CD14-positive monocyte (primary cell): ENCODE data around the gene C4orf33. TPM values are rescaled to one million over a fixed set of nuclear protein-coding genes. Genes with fewer than 3 reads are reported as not detected.

Experiments
- DNase-seq, 3 donors: peaks; one replicate each; pipeline ENCODE4 v3.0.0-alpha.2; 2011 to 2022
- H2AFZ ChIP-seq: 2 replicates; pipeline ENCODE4 v1.6.0; 2012; ENCODE audit warnings: mild to moderate bottlenecking, low read depth, low read length, inconsistent platforms; ENCODE audit not compliant: insufficient read depth, poor library complexity, severe bottlenecking
- H3K27ac ChIP-seq, 2 donors: 1 replicate in 1 of 2; 2 replicates in 1 of 2; pipeline ENCODE4 v1.5.1; 2012 to 2013; ENCODE audit warnings: low read length in 2 of 2, control low read depth in 1 of 2, inconsistent platforms in 1 of 2, low read depth in 1 of 2, mild to moderate bottlenecking in 1 of 2
- H3K27me3 ChIP-seq, 2 donors: one replicate each; pipeline versions ENCODE4 v1.6.0 to v1.6.1; 2011 to 2013; ENCODE audit warnings: low read length in 2 of 2; ENCODE audit not compliant: control insufficient read depth in 2 of 2, insufficient read depth in 2 of 2
- H3K36me3 ChIP-seq, 2 donors: replicated peaks in 1 of 2; 1 replicate in 1 of 2; 2 replicates in 1 of 2; pipeline versions ENCODE4 v1.5.1 to v1.6.1; 2012 to 2013; ENCODE audit warnings: low read length in 2 of 2, control low read depth in 1 of 2, inconsistent platforms in 1 of 2, mild to moderate bottlenecking in 1 of 2; ENCODE audit not compliant: insufficient read depth in 2 of 2, control insufficient read depth in 1 of 2
- H3K4me1 ChIP-seq, 2 donors: 1 replicate in 1 of 2; 2 replicates in 1 of 2; pipeline versions ENCODE4 v1.5.1 to v1.6.1; 2012 to 2013; ENCODE audit warnings: low read length in 2 of 2, control low read depth in 1 of 2, inconsistent platforms in 1 of 2, mild to moderate bottlenecking in 1 of 2, moderate library complexity in 1 of 2; ENCODE audit not compliant: insufficient read depth in 2 of 2, control insufficient read depth in 1 of 2
- H3K4me2 ChIP-seq: replicated peaks from 2 replicates; pipeline ENCODE3; 2012; ENCODE audit warnings: low read length, moderate library complexity, mild to moderate bottlenecking; ENCODE audit not compliant: poor library complexity, severe bottlenecking; ENCODE audit errors: extremely low read depth
- H3K4me3 ChIP-seq, 3 experiments: fragments of 200-600 bp in 1 of 3; sonication (generic) in 1 of 3; replicated peaks in 1 of 3; 1 replicate in 2 of 3; 2 replicates in 1 of 3; pipeline ENCODE4 v1.5.1; 2011 to 2013; ENCODE audit warnings: low read length in 3 of 3, mild to moderate bottlenecking in 3 of 3, control low read depth in 2 of 3, low read depth in 2 of 3, inconsistent platforms in 1 of 3, moderate library complexity in 1 of 3
- H3K79me2 ChIP-seq: 2 replicates; pipeline ENCODE4 v1.6.0; 2012; ENCODE audit warnings: mild to moderate bottlenecking, control low read depth, inconsistent platforms, low read length, moderate library complexity; ENCODE audit not compliant: insufficient read depth
- H3K9ac ChIP-seq: 2 replicates; pipeline ENCODE4 v1.6.0; 2017; ENCODE audit warnings: low read length, mild to moderate bottlenecking; ENCODE audit not compliant: insufficient read depth, poor library complexity, severe bottlenecking
- H3K9me3 ChIP-seq, 2 donors: replicated peaks in 1 of 2; 1 replicate in 1 of 2; 2 replicates in 1 of 2; pipeline versions ENCODE4 v1.5.1 to v1.6.1; 2012 to 2013; ENCODE audit warnings: low read length in 2 of 2, control low read depth in 1 of 2; ENCODE audit not compliant: control insufficient read depth in 1 of 2, insufficient read depth in 1 of 2
- H4K20me1 ChIP-seq: 2 replicates; pipeline ENCODE4 v1.6.0; 2012; ENCODE audit warnings: mild to moderate bottlenecking, low read length, control low read depth, moderate library complexity; ENCODE audit not compliant: insufficient read depth
- H3K27ac Mint-ChIP-seq, 7 donors: one replicate each; pipeline ENCODE4 v1.8.0; 2020; ENCODE audit warnings: mild to moderate bottlenecking in 7 of 7, mixed read lengths in 7 of 7, moderate library complexity in 6 of 7, inconsistent platforms in 2 of 7
- H3K27me3 Mint-ChIP-seq, 3 donors: one replicate each; pipeline ENCODE4 v1.8.0; 2021 to 2022; ENCODE audit warnings: low read depth in 3 of 3, mild to moderate bottlenecking in 3 of 3, mixed read lengths in 3 of 3, moderate library complexity in 3 of 3, inconsistent platforms in 1 of 3
- H3K36me3 Mint-ChIP-seq, 2 donors: one replicate each; pipeline ENCODE4 v1.8.0; 2020; ENCODE audit warnings: mixed read lengths in 2 of 2, inconsistent platforms in 1 of 2, mild to moderate bottlenecking in 1 of 2
- H3K4me1 Mint-ChIP-seq: one replicate; pipeline ENCODE4 v1.8.0; 2020; ENCODE audit warnings: mild to moderate bottlenecking, mixed read lengths
- H3K4me3 Mint-ChIP-seq, 2 donors: one replicate each; pipeline ENCODE4 v1.8.0; 2020; ENCODE audit warnings: mild to moderate bottlenecking in 2 of 2, mixed read lengths in 2 of 2, moderate library complexity in 1 of 2
- H3K9me3 Mint-ChIP-seq, 7 donors: one replicate each; pipeline ENCODE4 v1.8.0; 2020 to 2022; ENCODE audit warnings: mixed read lengths in 7 of 7, mild to moderate bottlenecking in 6 of 7, moderate library complexity in 6 of 7, inconsistent platforms in 2 of 7
- WGBS: methylation state at CpG from one replicate; pipeline ENCODE4 v1.1.5; 2013; ENCODE audit warnings: missing lambda C conversion rate; ENCODE audit not compliant: insufficient coverage; 5-methylcytosine and 5-hydroxymethylcytosine counted together
- intact Hi-C, 2 donors: fragments of 100-400 bp; cut with micrococcal nuclease; formaldehyde crosslinking; loops; one replicate each; pipeline versions ENCODE4 v1.15.0 to v1.15.1; 2023
- polyA plus RNA-seq, 3 donors: library from polyadenylated mRNA; depleted of rRNA in 1 of 3; unstranded in 2 of 3; stranded (reverse) in 1 of 3; fragments of 300-500 nt in 2 of 3; fragments of >200 nt in 1 of 3; fragmentation: Illumina TruSeq in 2 of 3; gene quantifications; 1 replicate in 2 of 3; 2 replicates in 1 of 3; pipeline ENCODE4 v1.2.3, GENCODE V29; 2012 to 2021
- TF ChIP-seq, protein P1 (sequence below): fragments of 200-600 bp; IDR thresholded peaks from one replicate; pipeline ENCODE4 v1.8.0; 2022; ENCODE audit warnings: antibody characterized with exemption, mild to moderate bottlenecking

The C4orf33 gene
- polyA plus RNA-seq, 3 donors: 16.6 to 33.0 (median 28.2) TPM

GRCh38 chr4:129136433-129136832 lies 40.5 kb downstream of the C4orf33 start:
- Mint-ChIP-seq H3K27me3 (no peaks in the 10 kb centered on the region), H3K27ac (no peak overlapping the region), H3K36me3 (no peaks in the 10 kb centered on the region), H3K4me3 (no peak overlapping the region), H3K4me1 (no peaks in the 10 kb centered on the region), H3K9me3 (peaks cover 4 to 20% (median 13%) of the 10 kb centered on the region in 7 donors)
- Histone ChIP-seq H2AFZ (no peak overlapping the region), H3K9me3 (peaks cover 9 to 25% of the 10 kb centered on the region in 2 donors), H4K20me1 (no peaks in the 10 kb centered on the region), H3K36me3 (no peaks in the 10 kb centered on the region), H3K4me3 (no peak overlapping the region), H3K4me1 (no peaks in the 10 kb centered on the region), H3K27me3 (no peaks in the 10 kb centered on the region), H3K79me2 (no peaks in the 10 kb centered on the region), H3K27ac (no peak overlapping the region), H3K4me2 (no peak overlapping the region), H3K9ac (no peak overlapping the region)
- intact Hi-C loops: no loop called here
- TF ChIP-seq, protein P1, sequence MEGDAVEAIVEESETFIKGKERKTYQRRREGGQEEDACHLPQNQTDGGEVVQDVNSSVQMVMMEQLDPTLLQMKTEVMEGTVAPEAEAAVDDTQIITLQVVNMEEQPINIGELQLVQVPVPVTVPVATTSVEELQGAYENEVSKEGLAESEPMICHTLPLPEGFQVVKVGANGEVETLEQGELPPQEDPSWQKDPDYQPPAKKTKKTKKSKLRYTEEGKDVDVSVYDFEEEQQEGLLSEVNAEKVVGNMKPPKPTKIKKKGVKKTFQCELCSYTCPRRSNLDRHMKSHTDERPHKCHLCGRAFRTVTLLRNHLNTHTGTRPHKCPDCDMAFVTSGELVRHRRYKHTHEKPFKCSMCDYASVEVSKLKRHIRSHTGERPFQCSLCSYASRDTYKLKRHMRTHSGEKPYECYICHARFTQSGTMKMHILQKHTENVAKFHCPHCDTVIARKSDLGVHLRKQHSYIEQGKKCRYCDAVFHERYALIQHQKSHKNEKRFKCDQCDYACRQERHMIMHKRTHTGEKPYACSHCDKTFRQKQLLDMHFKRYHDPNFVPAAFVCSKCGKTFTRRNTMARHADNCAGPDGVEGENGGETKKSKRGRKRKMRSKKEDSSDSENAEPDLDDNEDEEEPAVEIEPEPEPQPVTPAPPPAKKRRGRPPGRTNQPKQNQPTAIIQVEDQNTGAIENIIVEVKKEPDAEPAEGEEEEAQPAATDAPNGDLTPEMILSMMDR: no peak
- 100% methylated on average over 4 of the region's 8 CpGs for WGBS
- DNase-seq: no peak

DNA sequence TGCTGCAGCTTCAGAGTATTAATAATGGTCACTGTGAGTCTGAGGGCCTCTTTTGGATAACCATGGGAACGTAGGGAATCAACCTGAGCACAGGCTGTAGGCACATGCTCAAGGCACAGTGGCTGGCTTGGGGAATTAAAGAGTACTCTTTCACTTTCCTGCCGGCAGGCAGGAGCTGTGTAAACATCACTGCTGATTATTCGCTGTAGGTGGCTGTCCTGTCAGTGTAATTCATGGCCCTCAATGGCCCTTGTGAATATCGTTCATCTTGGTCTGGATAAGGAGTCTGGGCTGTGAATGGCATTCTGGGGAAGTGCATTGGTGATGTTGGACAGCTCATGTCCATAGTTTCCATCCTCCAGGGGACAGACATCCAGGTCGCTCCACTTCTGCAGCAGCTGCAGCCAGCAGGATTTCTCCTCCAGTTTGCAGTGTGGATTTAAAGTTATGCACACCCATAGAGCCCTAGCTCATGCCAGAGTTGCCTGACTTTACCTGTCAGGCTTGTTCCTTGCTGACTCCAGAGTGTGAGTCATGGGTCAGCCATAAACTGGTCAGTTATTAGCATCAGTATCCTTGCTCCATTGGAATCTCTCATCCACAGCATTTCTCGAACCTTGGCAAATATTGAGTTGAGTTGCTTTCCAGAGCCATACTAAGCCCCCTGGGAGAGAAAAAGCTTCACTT lies 43.0 kb downstream of the C4orf33 start:
- TF ChIP-seq, protein P1: no peak
- Histone ChIP-seq H3K4me3 (no peak overlapping the region), H3K4me1 (no peaks in the 10 kb centered on the region), H3K9ac (no peak overlapping the region), H4K20me1 (no peaks in the 10 kb centered on the region), H3K36me3 (no peaks in the 10 kb centered on the region), H2AFZ (no peak overlapping the region), H3K79me2 (no peaks in the 10 kb centered on the region), H3K9me3 (peaks cover 0 to 1% of the 10 kb centered on the region in 2 donors), H3K27ac (no peak overlapping the region), H3K4me2 (no peak overlapping the region), H3K27me3 (peaks cover 0 to 2% of the 10 kb centered on the region in 2 donors)
- DNase-seq: no peak
- intact Hi-C loops: no loop called here
- Mint-ChIP-seq H3K4me1 (no peaks in the 10 kb centered on the region), H3K36me3 (no peaks in the 10 kb centered on the region), H3K9me3 (peaks cover 0 to 3% (median 1%) of the 10 kb centered on the region in 7 donors), H3K27me3 (peaks cover 0 to 2% (median 0%) of the 10 kb centered on the region in 3 donors), H3K27ac (no peak overlapping the region), H3K4me3 (no peak overlapping the region)
- 85% methylated on average over 6 of the region's 6 CpGs for WGBS
